Measurements from ENCODE around the gene CDK3.

Gene CDK3

DNA sequence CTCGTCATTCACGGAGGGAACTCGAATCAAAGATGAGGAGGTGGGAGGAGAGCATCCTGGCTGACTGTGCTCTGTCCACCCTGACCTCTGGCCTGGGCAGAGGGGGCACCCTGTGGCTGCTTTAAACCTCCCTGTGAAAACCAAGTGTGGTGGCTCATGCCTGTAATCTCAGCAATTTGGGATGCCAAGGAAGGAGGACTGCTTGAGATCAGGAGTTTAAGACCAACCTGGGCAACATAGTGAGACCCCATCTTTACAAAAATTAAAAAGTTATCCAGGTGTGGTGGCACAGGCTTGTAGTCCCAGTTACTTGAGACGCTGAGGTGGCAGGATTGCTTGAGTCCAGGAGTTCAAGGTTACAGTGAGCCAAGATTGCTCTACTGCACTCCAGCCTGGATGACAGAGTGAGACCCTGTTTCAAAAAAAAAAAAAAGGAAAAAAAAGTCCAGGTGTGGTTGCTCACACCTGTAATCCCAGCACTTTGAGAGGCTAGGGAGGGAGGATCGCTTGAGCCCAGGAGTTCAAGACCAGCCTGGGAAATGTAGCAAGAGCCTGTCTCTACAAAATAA is 5.8 kb upstream of the CDK3 start:
- DNase-seq: no peak

DNA sequence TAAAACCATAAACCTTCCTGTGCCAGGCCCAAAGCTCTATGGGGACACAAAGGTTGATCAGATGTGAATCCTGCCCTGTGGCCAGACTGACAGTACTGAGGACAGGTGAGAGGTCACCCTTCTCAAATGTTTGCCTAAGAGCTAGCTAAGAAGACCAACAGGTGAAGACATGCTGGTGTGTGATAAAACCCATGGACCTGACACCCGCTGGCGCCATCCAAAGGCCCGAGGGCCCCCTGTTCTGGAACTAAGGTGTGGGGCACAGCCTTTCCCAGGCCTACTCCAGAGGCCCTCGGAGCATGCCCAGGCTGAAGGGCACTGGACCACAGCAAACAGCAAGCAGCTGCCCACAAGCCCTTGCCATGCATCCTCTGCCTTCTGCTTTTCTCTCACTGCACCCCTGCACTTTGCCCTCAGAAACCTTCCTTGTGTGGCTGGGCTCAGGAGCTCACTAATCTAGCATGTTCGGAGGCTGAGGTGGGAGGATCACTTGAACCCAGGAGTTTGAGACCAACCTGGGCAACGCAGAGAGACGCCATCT is 5.2 kb upstream of the CDK3 start:
- no peak for DNase-seq

GRCh38 chr17:75996665-75997590 is 3.7 kb upstream of the CDK3 start:
- DNase-seq: no peak

GRCh38 chr17:75998327-75998795 is 2.3 kb upstream of the CDK3 start:
- no peak for DNase-seq

- peak; percentile 84 for DNase-seq
Observed at GRCh38 chr17:76000016-76000754, 470 bp upstream of the CDK3 start.

DNA sequence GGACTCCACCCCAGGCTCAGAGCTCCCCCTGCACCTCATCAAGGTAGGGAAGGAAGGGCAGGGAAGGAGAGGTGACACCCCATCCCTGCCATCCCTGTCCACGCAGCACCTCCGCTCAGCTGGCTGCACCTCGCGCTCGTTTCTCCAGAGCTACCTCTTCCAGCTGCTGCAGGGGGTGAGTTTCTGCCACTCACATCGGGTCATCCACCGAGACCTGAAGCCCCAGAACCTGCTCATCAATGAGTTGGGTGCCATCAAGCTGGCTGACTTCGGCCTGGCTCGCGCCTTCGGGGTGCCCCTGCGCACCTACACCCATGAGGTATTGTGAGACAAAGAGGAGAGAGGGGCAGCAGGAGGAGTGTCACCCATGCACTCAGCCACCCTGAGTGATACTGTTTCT is 1.4 kb downstream of the CDK3 start:
- DNase-seq: no peak

- no peak for DNase-seq
Observed at GRCh38 chr17:76003915-76004314, 3.3 kb downstream of the CDK3 start.

- no peak for DNase-seq
Observed at GRCh38 chr17:76004750-76005262, 4.2 kb downstream of the CDK3 start.

- peak; percentile 94 for DNase-seq
Observed at GRCh38 chr17:76005263-76006149, 4.9 kb downstream of the CDK3 start.

DNA sequence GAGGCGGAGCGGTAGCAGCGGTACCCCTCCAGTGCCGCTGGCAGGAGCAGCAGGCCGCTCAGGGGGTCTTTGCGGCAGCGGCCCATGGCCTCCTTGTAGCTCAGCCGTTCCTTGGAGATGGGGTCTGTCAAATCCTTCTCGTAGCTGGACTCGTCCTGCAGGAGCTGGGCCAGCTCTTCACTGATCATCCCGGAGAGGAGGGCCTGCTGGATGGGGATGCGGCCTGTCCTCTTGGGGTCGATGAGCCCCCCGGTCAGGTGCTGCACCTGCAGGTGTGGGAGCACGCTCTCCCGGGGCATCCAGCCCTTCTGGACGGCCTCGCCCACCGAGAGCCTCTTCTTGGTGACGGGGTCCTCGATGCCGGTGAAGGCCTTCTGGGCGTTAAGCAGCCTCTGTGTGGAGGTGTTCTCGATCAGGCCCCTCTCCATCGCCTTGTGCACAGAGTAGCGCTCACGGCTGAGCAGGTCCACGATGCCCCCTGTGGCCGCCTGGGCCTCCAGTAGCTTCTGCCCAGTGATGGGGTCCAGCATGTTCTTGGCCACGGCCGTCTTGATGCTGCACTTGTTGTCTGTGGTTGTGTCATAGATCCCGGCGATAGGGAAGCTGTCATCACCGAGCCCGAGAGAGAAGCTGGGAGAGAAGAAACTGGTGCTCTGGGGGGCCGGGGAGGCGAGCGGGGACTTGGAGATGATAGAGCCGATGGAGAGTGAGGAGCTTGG is 6.6 kb downstream of the CDK3 start:
- DNase-seq: no peak

- no peak for DNase-seq
Observed at GRCh38 chr17:76007850-76008165, 7.2 kb downstream of the CDK3 start.

- no peak for DNase-seq
Observed at GRCh38 chr17:76008208-76008607, 7.6 kb downstream of the CDK3 start.

DNA sequence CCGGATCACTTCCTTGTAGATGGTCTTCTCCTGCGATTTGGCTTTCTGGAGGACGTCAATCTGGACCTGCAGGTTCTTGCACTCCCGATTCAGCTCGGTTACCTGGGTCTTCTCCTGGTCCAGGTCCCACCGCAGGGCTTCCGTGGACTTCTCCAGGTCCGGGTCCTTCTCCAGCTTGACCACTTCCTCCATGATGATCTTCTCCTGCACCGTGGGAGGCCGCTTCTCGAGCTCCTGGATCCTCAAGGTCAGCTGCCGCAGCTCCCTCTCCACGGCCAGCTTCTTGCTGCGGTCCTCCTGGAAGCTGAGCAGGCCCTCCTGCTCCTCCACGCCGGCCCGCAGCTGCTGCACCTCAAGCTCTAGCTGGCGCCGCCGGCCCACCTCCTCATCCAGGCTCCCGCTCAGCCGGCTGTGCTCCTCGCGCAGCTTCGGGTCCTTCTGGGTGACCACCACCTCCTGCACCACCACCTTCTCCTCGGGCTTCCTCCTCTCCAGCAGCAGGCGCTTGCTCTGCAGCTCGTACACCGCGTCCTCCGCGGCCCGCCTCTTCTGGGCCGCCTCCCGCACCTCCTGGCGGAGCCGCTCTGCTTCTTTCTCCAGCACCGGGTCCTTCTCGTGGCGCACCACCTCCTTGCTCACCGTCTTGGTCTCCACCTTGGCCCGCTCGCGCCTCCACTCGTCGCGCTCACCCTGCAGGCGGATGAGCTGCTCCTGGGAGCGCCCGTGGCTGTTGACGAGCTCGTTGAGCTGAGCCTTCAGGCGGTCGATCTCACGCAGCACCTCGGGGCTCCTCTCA is 8.2 kb downstream of the CDK3 start:
- DNase-seq: no peak

- no peak for DNase-seq
Observed at GRCh38 chr17:76009447-76009846, 8.8 kb downstream of the CDK3 start.

- no peak for DNase-seq
Observed at GRCh38 chr17:76009969-76010661, 9.5 kb downstream of the CDK3 start.

DNA sequence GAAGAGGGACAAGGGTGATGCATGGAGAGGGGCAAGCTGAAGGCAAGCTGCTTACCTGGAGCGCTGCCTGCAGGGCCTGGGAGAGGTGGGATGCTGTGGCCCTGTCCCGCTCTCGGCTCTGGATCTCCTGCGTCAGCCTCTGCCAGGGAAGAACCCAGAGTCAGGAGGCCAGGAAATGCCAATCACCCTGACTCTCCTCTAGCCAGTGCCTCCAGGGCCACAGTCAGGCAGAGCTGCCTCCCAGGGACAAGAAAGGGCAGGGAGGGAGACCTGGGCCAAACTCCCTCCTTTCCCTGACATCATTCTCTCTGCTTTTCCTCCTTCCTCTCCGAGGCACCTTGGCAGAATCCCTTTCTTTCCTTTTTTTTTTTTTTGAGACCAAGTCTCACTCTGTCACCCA is 11.3 kb downstream of the CDK3 start:
- DNase-seq: no peak

- DNase-seq: no peak
Observed at GRCh38 chr17:76013377-76013932, 12.8 kb downstream of the CDK3 start.

DNA sequence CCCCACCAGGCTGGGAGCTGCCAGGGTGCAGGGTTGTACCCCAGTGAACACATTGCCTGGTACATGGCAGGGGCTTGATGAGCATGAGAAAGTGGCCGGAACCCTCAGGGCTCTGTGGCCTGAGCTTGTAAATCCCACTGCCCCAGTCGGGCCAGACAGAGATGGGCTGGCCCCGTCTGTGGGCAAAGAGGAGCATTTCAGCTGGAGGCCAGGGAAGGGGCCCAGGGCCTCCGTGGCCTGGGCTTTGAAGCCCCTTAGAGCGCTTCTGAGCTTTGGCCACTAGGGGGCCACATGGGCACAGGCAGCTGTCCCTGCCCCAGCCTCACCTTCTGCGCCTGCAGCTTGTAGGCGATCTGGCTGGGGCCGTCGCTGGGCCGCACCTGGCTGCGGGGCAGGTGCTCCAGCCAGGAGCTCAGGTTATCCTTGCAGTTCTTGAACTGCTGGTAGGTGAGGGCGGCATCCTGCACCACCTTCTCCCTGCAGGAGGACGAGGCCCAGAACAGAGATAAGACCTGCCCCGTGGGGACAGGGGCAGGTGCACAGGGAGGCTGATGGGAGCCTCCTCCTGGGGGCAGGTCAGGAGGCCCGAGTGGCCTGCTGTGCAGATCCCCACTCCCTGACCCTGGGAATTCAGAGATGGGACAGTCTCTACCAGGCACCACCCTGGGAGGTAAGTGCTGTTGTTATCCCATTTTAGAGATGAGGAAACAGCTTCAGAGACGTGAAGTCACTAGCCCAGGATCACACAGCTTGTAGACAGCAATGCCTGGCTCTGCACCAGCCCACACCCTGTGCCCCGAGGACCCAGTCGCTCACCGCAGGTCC is 13.7 kb downstream of the CDK3 start:
- peak; percentile 89 for DNase-seq

DNA sequence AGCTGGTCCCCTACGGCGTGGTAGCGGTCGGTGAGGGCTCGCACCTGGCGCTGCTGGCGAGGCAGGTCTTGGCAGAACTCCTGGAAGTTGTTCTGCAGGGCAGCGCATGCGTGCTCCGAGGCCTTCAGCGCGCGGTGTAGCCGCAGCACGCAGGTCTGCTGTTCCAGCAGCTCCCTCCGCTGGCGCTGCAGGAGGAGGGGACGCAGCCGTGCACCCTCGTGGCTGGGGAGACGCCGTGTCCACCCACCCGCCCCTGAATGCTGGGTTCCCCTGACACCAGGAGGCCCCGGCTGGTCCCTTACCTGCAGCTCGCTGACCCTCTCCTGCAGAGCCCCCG is 14.2 kb downstream of the CDK3 start:
- DNase-seq: no peak
